ENCODE measurements around the gene GALE. TPM values are rescaled to one million over a fixed set of nuclear protein-coding genes. Genes with fewer than 3 reads are reported as not detected.

Gene GALE
- total RNA-seq, 1 donor from 2014 or later: 33.9 TPM

GRCh38 chr1:23816906-23817305 is 16.4 kb upstream of the GALE start:
- no peaks in the 10 kb centered on the region for H3K9me3 Mint-ChIP-seq (ENCODE audit: unreplicated experiment)
- H3K4me1 Mint-ChIP-seq (ENCODE audit: unreplicated experiment): peaks cover 4% of the 10 kb centered on the region

GRCh38 chr1:23816361-23816760 is 15.8 kb upstream of the GALE start:
- Mint-ChIP-seq H3K9me3 (ENCODE audit: unreplicated experiment) (no peaks in the 10 kb centered on the region), H3K27ac (ENCODE audit: unreplicated experiment) (no peak overlapping the region), H3K4me1 (ENCODE audit: unreplicated experiment) (peaks cover 5% of the 10 kb centered on the region), H3K4me3 (ENCODE audit: unreplicated experiment) (no peak overlapping the region), H3K36me3 (ENCODE audit: low read depth, unreplicated experiment) (peaks cover 11% of the 10 kb centered on the region), H3K27me3 (ENCODE audit: unreplicated experiment) (peaks cover 3% of the 10 kb centered on the region)
- DNase-seq (ENCODE audit: low spot score): no peak
- no peak for TF ChIP-seq CTCF (IDR thresholded peaks at IDR 0.05; ENCODE audit: unreplicated experiment)

More at GRCh38 chr1:23816906-23817305, 16.4 kb upstream of the GALE start:
- no peak for TF ChIP-seq CTCF (IDR thresholded peaks at IDR 0.05; ENCODE audit: unreplicated experiment)
- H3K27me3 Mint-ChIP-seq (ENCODE audit: unreplicated experiment): peaks cover 3% of the 10 kb centered on the region
- H3K4me3 Mint-ChIP-seq (ENCODE audit: unreplicated experiment): no peak overlapping the region
- DNase-seq (ENCODE audit: low spot score): no peak
- peaks cover 6% of the 10 kb centered on the region for H3K36me3 Mint-ChIP-seq (ENCODE audit: low read depth, unreplicated experiment)
- H3K27ac Mint-ChIP-seq (ENCODE audit: unreplicated experiment): no peak overlapping the region

GRCh38 chr1:23814016-23814415 is 13.5 kb upstream of the GALE start:
- Mint-ChIP-seq H3K4me3 (ENCODE audit: unreplicated experiment) (no peak overlapping the region), H3K4me1 (ENCODE audit: unreplicated experiment) (peaks cover 15% of the 10 kb centered on the region), H3K27ac (ENCODE audit: unreplicated experiment) (no peak overlapping the region), H3K27me3 (ENCODE audit: unreplicated experiment) (peaks cover 2% of the 10 kb centered on the region), H3K36me3 (ENCODE audit: low read depth, unreplicated experiment) (peaks cover 14% of the 10 kb centered on the region), H3K9me3 (ENCODE audit: unreplicated experiment) (no peaks in the 10 kb centered on the region)
- no peak for TF ChIP-seq CTCF (IDR thresholded peaks at IDR 0.05; ENCODE audit: unreplicated experiment)
- DNase-seq (ENCODE audit: low spot score): no peak

- H3K4me3 Mint-ChIP-seq (ENCODE audit: unreplicated experiment): no peak overlapping the region
- peak; percentile 65 for TF ChIP-seq CTCF (IDR thresholded peaks at IDR 0.05; ENCODE audit: unreplicated experiment)
- H3K36me3 Mint-ChIP-seq (ENCODE audit: low read depth, unreplicated experiment): peaks cover 25% of the 10 kb centered on the region
- H3K9me3 Mint-ChIP-seq (ENCODE audit: unreplicated experiment): no peaks in the 10 kb centered on the region
- DNase-seq (ENCODE audit: low spot score): peak; percentile 71
- peaks cover 26% of the 10 kb centered on the region for H3K4me1 Mint-ChIP-seq (ENCODE audit: unreplicated experiment)
- H3K27me3 Mint-ChIP-seq (ENCODE audit: unreplicated experiment): peaks cover 2% of the 10 kb centered on the region
- H3K27ac Mint-ChIP-seq (ENCODE audit: unreplicated experiment): no peak overlapping the region
These were observed 10.4 kb upstream of the GALE start for GRCh38 chr1:23810818-23811540.

GRCh38 chr1:23809751-23810171 is 9.2 kb upstream of the GALE start:
- no peak overlapping the region for H3K4me3 Mint-ChIP-seq (ENCODE audit: unreplicated experiment)
- H3K9me3 Mint-ChIP-seq (ENCODE audit: unreplicated experiment): no peaks in the 10 kb centered on the region
- peaks cover 25% of the 10 kb centered on the region for H3K36me3 Mint-ChIP-seq (ENCODE audit: low read depth, unreplicated experiment)
- TF ChIP-seq CTCF (IDR thresholded peaks at IDR 0.05; ENCODE audit: unreplicated experiment): peak; percentile 60
- no peak overlapping the region for H3K27ac Mint-ChIP-seq (ENCODE audit: unreplicated experiment)
- H3K27me3 Mint-ChIP-seq (ENCODE audit: unreplicated experiment): peaks cover 2% of the 10 kb centered on the region
- H3K4me1 Mint-ChIP-seq (ENCODE audit: unreplicated experiment): peaks cover 26% of the 10 kb centered on the region
- DNase-seq (ENCODE audit: low spot score): peak; percentile 84

Data from endothelial cell (in vitro differentiated cells).